ENCODE data around the gene ZBBX.
A peak's percentile ranks its signal among the peaks of the same experiment; 100 is the strongest.
"Not testable (repeated sequence)": the region's sequence is repeated elsewhere in the genome, so short reads cannot be mapped to it uniquely, and the experiment has no call there.

Gene ZBBX

GRCh38 chr3:167380004-167380689 lies at the start of gene ZBBX:
Gene ZBBX (minus strand): TSS chr3:167380297. CDS start chr3:167372901, 7,396 bp downstream.
- peak within 1 kb of the TSS; percentile 63 for H3K4me3 ChIP-seq (ENCODE audit: low read depth, low read length)
- peak; percentile 85 for DNase-seq (ENCODE audit: low read depth)
- TF ChIP-seq CTCF (conservative IDR thresholded peaks at IDR 0.05; ENCODE audit: low read depth, low read length): peak; percentile 99

- DNase-seq (ENCODE audit: low read depth); H3K4me3 ChIP-seq (ENCODE audit: low read depth, low read length): not testable (repeated sequence)
Measured at GRCh38 chr3:167426962-167427361, 46.9 kb upstream of the ZBBX start.

GRCh38 chr3:167422396-167422795 lies 42.3 kb upstream of the ZBBX start:
- not testable (repeated sequence) for H3K4me3 ChIP-seq (ENCODE audit: low read depth, low read length); DNase-seq (ENCODE audit: low read depth)

- DNase-seq (ENCODE audit: low read depth): no peak
- TF ChIP-seq CTCF (conservative IDR thresholded peaks at IDR 0.05; ENCODE audit: low read depth, low read length): no peak
- no peak overlapping the region for H3K4me3 ChIP-seq (ENCODE audit: low read depth, low read length)
Measured at GRCh38 chr3:167409611-167410010, 29.5 kb upstream of the ZBBX start.

- DNase-seq (ENCODE audit: low read depth): peak; percentile 38
- H3K4me3 ChIP-seq (ENCODE audit: low read depth, low read length): no peak overlapping the region
- peak; percentile 33 for TF ChIP-seq CTCF (conservative IDR thresholded peaks at IDR 0.05; ENCODE audit: low read depth, low read length)
Measured at GRCh38 chr3:167406876-167407492, 26.9 kb upstream of the ZBBX start.

GRCh38 chr3:167397826-167398225 lies 17.7 kb upstream of the ZBBX start:
- DNase-seq (ENCODE audit: low read depth): no peak
- no peak overlapping the region for H3K4me3 ChIP-seq (ENCODE audit: low read depth, low read length)
- no peak for TF ChIP-seq CTCF (conservative IDR thresholded peaks at IDR 0.05; ENCODE audit: low read depth, low read length)

GRCh38 chr3:167396075-167396474 lies 16.0 kb upstream of the ZBBX start:
- TF ChIP-seq CTCF (conservative IDR thresholded peaks at IDR 0.05; ENCODE audit: low read depth, low read length): no peak

GRCh38 chr3:167394003-167394402 lies 13.9 kb upstream of the ZBBX start:
- no peak overlapping the region for H3K4me3 ChIP-seq (ENCODE audit: low read depth, low read length)
- no peak for TF ChIP-seq CTCF (conservative IDR thresholded peaks at IDR 0.05; ENCODE audit: low read depth, low read length)
- no peak for DNase-seq (ENCODE audit: low read depth)

More at GRCh38 chr3:167396075-167396474, 16.0 kb upstream of the ZBBX start:
- H3K4me3 ChIP-seq (ENCODE audit: low read depth, low read length): no peak overlapping the region
- DNase-seq (ENCODE audit: low read depth): no peak

All from choroid plexus epithelial cell (primary cell).